DOHH2 (cell line): ENCODE results near the gene PIKFYVE.

Source experiments
- EZH2phosphoT487 ChIP-seq: fragments of 200-600 bp; sonication (generic); IDR thresholded peaks from 2 replicates; pipeline ENCODE4 v1.6.1; 2017; ENCODE audit warnings: borderline replicate concordance, mild to moderate bottlenecking, antibody characterized with exemption, low read length, moderate library complexity, mixed read lengths
- TF ChIP-seq, protein P1 (sequence below): fragments of 200-600 bp; sonication (generic); IDR thresholded peaks from one replicate; pipeline ENCODE4 v1.5.1; 2014; ENCODE audit warnings: antibody characterized with exemption, mild to moderate bottlenecking, low read depth, low read length; ENCODE audit not compliant: poor library complexity, severe bottlenecking

DNA sequence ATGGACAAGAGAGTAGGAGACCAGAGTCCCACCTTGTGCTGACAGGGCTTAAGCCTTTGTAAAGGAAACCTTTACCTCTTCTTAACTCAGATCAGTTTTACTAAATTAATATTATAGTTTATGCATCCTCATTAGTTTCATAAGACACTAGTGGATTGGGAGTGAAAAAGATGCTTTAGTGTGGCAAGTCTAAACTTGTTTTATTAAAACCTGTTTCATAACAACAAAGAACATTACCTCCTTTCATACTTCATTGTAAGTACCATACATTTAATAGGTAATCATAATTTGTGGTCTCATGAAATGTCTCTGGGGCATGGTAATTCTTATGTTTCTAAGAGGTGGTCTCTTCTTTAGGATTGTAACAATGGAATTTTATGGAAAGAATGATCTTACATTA, 63.4 kb downstream of the PIKFYVE start:
- TF ChIP-seq, protein P1, sequence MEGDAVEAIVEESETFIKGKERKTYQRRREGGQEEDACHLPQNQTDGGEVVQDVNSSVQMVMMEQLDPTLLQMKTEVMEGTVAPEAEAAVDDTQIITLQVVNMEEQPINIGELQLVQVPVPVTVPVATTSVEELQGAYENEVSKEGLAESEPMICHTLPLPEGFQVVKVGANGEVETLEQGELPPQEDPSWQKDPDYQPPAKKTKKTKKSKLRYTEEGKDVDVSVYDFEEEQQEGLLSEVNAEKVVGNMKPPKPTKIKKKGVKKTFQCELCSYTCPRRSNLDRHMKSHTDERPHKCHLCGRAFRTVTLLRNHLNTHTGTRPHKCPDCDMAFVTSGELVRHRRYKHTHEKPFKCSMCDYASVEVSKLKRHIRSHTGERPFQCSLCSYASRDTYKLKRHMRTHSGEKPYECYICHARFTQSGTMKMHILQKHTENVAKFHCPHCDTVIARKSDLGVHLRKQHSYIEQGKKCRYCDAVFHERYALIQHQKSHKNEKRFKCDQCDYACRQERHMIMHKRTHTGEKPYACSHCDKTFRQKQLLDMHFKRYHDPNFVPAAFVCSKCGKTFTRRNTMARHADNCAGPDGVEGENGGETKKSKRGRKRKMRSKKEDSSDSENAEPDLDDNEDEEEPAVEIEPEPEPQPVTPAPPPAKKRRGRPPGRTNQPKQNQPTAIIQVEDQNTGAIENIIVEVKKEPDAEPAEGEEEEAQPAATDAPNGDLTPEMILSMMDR: no peak
- TF ChIP-seq EZH2phosphoT487: no peak
